NCI-H1092 treated with DMSO at 0.1 percent for 48 hours (cell line): ENCODE measurements around the gene EIF2B1.

Experiments
- DNase-seq: peaks from one replicate; lab custom pipeline; 2025; lab: John Stamatoyannopoulos, UW

EIF2B1 gene

DNA sequence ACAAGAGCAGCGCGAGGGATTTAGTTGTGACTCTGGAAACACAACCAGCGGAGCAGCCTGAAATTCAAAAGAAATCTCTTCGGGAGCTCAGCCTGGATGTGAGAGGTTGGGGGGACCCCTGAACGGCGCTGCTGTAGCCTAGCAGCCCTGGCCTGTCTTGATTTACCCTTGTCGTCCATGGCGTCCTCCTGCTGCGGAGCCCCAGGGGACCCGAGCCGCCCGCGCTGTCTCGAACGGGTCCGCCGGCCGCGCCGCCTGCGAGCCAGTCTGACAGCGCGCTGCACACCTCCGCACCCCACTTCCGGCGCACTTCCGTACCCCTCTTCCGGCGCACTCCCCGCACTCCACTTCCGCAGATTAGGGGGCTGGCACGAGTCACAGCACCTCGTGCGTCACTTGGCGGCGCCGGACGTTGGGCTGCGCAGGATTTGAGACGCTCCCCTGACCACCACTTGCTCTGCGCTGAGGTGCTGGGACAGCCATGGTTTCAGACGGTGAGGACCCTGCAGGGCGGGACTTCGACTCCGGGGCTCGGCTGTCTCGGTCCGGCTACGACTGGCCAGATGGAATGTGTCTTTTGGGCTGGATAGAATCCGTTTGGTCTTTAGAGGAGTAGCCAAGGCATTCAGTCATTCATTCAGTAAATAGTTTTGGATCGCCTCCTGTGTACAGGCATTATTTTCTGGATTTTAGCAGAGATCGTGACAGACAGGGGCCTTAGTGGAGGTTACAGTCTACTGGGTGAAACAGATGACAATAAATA lies at the start of gene EIF2B1, which contains the start of gene GTF2H3:
Gene EIF2B1 (minus strand): TSS at position 308 of the 763 bp plus-strand sequence. CDS start 129 bp downstream, at position 179.
Gene GTF2H3 (plus strand): TSS at position 451 of the 763 bp plus-strand sequence. CDS start 31 bp downstream, at position 482.
- peak; percentile 92 for DNase-seq

DNA sequence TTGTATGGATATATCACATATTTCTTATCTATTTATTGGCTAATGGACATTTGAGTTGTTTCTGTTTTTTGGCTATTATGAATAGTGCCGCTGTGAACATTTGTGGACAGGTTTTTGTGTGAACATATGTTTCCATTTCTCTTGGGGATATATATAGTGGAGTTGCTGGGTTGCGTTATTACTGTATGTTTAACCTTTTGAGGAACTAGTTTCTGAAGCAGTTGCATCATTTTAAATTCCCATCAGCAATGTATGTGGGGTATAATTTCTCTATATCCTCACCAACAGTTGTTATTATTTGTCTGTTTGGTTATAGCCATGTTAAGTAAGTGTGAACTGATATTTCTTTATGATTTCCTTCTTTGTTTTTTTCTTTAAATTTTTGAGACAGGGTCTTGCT lies 48.1 kb upstream of the EIF2B1 start:
- DNase-seq, result no peak

DNA sequence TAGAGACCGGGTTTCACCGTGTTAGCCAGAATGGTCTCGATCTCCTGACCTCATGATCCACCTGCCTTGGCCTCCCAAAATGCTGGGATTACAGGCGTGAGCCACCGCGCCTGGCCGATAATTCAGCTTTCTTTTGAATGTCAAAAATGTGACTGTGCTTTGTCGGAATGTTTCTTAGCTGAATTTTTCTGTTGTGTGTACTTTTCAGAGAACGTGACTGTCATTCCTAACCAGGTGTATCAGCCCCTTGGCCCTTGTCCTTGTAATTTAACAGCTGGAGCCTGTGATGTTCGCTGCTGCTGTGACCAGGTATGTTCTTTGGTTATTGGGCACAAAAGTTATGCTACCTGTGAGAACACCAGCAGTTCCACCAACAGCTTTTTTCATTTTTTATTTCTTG lies 45.5 kb upstream of the EIF2B1 start:
- DNase-seq, result no peak

DNA sequence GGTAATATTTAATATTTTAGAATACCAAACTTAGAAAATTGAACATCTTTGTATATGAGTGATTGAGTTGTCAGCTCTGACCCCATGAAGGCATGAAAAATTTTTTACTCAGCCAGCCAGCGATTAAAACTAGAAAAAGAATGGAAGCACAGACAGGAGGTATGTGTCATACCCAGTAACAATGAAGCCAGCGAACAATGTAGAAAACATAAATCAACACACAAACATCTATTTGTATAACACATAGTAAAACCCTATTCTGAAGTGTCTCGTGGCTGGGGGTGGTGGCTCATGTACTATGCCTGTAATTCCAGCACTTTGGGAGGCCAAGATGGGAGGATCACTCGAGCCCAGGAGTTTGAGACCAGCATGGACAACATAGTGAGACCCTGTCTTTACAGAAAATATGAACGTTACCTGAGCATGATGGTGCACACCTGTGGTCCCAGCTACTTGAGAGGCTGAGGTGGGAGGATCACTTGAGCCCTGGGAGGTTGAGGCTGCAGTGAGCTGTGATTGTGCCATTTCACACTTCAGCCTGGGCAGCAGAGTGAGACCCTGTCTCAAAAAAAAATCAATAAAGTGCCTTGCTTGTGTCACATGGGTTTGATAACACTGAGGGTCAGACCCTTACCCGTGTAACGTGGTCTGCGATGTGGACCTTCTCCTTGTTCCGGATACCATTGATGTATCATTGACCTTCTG lies 43.3 kb upstream of the EIF2B1 start:
- DNase-seq, result no peak

DNA sequence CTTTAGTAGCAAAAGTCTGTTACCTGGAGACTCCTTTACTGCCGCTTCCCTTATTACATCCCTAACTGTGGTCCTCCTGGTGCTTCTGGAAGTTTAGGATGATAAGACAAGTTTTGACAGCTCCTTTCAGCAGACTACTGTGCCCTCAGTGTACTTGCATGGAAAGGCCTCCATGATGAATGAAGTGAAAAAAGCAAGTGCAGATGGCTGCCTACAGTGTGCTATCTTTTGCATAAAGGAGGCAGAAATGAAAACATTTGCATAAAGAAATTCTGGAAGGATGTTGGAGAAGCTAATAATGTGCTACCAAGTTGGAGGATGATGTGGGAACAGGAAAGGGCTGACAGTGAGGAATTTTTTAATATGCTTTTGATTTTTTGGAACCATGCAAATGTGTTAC lies 42.0 kb upstream of the EIF2B1 start:
- DNase-seq, result no peak

DNA sequence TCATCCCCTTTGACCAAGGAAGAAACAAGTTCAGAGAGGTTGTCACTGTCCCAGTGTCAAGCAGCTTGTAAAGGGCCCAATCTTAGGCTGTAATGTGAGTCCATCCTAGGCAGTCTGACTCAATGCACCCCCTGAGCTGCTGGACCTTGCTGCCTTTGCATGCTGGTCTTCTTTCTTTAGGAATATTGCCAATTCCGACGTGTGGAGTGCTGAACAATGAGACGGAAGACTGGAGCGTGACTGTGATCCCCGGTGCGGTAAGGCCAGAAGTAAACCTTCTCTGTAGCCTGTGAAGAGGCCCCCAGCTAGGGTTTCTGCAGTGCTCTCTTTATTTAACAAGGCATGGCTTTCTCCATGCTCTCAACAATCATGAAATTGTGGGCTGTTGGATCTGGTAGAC lies 38.4 kb upstream of the EIF2B1 start:
- DNase-seq, result no peak

DNA sequence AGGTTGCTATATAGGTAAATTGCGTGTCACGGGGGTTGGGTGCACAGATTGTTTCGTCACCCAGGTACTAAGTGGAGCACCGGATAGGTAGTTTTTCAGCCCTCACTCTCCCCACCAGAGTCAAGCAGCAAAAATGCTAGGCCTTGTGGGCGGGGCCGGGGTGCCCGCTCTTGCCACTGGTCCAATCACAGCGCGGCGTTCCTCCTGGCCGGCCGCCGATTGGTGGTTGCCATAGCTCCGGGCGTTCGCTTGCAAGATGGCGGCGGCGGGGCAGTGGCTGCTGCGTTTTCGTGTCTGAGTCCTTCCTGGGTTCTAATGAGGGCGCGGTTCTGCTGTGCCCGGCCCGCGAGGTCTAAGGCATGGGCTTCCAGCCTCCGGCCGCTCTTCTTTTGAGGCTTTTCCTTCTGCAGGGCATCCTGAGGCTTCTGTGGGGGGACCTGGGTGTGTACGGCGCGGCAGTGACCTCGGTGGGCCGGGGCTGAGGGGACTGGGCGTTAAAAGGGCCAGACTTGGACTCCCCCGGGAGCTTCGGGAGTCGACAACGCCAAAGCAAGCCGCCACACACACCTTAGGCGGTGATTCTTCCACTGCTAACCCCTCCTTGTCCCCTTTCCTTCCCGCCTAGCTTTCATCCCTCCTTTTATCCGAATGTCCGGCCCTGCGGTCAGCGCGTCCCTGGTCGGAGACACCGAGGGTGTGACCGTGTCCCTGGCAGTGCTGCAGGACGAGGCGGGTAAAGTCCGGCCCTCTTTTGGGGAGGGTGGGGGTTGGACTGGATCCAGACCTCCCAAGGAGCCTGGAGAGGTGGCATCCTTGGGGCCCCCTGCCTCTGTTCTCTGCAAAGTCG lies 37.6 kb upstream of the EIF2B1 start, which contains the start of gene TCTN2:
Gene TCTN2 (plus strand): TSS at position 232 of the 847 bp plus-strand sequence. CDS start 128 bp downstream, at position 360.
- peak; percentile 88 for DNase-seq

DNA sequence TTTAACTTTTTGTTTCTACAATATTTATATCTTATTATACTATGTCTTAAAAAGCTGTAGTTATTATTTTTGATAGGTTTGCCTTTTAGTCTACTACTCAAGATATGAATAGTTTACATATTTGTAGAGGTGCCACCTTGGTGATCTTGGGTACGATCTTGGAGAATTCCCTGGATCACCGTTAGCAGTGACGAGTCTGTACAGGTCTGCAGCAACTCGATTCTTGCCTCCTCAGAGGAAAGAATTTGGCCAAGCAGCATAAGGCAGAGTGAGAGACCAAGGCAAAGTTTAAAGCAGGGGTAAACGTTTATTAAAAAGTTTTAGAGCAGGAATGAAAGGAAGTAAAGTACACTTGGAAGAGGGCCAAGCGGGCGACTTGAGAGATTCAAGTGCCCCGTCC lies 34.3 kb upstream of the EIF2B1 start:
- no peak for DNase-seq

DNA sequence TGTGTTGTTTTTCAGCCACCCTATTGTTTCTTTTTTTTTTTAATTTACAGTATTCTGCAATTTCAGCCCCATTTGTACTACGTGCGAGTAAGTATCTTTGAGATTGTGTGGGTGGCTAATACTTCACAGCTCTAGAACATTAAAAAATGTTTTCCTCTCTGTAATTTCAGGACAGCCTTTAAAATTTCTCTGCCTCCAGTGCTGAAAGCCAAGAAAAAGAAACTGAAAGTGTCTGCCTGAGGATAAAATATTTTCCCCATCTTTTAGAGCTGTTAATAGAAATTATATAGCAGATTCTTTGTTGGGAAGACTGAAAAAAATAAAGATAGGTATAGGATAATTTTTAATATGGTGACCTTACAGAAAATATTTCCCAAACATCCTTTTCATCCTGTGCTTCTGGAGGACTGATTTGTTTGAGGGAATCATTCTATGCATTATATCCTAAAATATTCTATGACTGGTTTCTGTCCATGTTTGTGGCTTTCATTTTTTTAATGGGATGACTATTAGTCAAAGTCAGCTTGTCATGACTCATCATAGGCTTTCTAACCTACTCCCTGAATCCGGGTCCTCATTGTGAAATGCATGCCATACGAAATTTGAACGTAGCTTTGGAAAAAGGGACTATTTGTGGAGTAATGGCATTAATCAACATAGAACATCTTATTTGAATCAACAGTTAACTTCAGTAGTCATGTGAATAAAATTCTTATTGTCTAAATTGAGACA lies 26.7 kb upstream of the EIF2B1 start:
- no peak for DNase-seq

DNA sequence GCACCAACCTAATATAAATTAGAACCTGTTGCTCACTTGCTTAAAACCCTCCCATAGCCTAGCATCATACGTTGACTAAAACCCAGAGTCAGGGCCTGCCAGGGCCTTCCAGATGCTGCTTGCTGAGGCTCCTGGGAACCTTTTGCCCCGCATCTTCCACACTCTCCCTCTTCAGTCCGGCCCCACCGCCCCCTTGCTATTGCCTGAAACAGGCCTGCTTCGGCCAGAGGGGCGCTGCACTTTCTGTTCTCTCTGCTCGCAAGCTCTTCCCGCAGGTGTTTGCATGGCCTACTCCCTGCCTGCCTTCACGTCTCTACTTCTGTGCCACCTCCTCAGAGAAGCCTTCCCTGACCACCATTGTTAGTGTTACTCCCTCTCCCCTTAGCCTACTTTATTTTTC lies 23.7 kb upstream of the EIF2B1 start:
- no peak for DNase-seq

DNA sequence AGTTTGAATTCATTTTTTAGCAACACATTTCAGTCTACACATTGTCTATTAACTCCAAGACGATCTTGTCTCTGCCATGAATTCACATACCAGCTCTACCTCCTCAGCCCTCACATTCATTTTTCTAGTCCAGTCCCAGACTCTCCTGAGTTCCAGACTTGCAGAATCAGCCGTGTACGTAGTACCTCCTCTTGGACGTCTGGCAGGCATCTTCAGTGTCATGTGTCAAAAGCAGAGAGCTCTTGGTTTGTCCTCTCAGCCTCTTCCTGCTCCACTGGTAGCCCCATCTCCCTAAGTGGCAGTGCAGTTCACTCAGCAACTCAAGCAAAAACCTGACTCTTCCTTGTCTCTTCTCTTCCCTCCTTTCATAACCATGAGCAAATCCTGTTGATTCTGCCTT lies 22.9 kb upstream of the EIF2B1 start:
- DNase-seq, result no peak

DNA sequence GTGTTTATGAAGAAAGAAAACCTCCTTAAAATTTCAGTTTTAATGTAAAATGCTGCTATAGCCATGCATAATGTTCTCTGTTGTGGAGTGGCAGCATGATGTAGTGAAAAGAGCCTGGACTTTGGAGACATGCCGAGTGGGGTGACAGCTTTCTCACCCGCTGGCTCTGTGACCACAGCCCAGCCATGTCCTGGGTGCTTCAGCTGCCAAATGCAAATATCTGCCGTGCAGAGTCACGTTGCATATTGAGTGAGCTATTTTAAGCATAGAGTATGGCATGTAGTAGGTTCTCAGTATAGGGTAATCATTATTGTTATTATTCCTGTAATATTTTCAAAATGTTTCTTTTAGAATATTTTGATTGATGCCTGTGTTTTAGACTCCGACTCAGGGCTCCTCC lies 21.9 kb upstream of the EIF2B1 start:
- DNase-seq, result no peak

DNA sequence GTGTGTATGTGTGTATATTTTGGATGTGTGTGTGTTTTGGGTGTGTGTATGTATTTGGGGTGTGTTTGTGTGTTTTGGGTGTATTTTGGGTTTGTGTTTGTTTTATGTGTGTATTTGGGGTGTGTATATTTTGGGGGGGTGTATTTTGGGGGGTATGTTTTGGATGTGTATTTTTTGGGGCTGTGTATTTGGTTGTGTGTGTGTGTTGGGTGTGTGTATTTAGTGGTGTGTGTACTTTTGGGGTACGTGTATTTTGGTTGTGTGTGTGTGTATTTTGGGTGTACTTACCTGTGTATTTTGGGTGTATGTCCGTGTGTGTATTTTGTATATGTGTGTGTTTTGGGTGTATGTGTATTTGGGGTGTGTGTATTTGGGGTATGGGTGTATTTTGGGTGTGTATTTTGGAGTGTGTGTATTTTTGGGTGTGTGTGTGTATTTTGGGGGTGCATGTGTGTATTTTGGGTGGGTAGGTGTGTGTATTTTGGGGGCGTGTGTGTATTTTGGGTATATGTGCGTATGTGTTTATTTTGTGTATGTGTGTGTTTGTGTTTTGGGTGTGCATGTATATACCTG lies 20.7 kb upstream of the EIF2B1 start:
- no peak for DNase-seq

DNA sequence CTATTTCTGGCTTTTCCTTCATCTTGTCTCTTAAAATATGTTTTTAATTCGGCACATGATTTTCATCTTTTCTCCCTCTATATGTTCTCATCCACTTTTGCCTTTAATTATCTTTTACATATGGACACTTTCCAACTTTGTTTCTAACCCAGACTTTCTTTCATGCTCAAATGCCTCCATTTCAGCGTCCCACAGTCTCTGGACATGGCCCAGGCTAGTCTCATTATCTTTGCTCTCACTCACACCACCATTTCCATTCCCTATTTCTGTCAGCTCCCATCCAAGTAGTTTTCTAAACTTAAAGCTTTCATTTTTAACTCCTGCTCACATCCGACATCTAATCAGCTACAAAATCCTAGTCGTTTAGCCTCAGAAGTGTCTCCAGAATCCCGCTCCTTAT lies 14.9 kb upstream of the EIF2B1 start:
- DNase-seq, result no peak

DNA sequence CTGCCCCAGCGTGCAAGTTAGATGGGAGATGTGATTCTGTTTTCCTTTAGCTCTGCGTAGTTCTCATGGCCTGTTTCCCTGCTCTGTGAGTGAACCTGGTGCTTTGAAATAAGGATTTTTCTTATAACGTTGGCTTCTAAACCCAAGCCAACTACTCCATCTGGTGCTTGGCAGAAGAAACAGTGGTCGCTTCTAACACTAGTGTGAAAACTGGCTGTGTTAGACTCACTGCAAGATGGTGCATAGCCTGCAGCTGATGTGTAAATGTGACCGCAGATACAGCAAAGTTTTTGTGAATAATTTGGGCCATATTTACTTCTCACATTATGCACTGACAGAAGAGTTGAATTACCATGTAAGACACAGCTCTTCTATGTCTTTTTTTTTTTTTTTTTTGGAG lies 12.4 kb upstream of the EIF2B1 start:
- DNase-seq, result no peak

DNA sequence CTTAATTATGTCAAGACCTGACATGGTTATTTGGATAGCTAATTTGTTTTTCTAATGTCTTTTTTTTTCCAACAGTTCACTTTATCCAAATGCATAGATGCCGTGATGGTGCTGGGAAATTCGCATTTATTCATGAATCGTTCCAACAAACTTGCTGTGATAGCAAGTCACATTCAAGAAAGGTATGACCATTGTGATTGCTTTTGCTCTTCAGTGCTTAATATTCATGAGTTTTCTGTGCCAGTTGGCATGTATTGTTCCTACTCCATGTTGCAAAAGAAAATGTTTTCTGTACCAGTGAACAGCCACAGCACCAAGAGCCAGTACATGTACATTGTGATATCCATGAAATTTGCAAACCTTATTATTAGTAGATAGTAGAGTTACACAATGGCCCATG lies 11.9 kb upstream of the EIF2B1 start:
- no peak for DNase-seq

DNA sequence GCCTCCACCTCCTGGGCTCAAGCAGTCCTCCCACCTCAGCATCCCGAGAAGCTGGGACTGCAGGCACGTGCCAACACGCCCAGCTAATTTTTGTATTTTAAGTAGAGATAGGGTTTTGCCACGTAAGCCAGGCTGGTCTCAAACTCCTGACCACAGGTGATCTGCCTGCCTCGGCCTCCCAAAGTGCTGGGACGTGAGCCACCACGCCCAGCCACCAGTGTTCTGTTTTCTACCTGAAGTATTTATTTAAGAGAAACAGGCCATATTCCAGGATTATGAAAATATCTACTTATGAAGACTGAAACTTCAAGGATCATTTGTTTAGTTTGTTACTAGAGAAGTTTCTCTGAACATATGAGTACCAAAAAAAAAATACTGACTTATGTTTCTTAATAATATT lies 10.4 kb upstream of the EIF2B1 start:
- DNase-seq, result no peak

DNA sequence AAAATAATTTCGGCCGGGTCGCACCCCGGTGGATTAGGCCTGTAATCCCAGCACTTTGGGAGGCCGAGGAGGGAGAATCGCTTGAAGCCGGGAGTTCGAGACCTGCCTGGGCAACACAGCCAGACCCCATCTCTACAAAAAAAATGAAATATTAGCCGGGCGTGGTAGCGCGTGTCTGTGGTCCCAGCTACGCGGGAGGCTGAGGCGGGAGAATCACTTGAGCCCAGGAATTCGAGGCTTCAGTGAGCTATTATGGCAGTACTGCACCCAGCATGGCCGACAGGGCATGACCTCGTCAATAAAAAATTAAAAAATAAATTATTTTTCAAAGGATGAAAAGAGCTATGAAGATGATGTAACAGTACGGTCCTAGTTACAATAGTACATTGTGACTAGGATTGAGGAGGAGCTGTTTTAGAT lies 666 bp upstream of the EIF2B1 start:
- DNase-seq, result no peak

DNA sequence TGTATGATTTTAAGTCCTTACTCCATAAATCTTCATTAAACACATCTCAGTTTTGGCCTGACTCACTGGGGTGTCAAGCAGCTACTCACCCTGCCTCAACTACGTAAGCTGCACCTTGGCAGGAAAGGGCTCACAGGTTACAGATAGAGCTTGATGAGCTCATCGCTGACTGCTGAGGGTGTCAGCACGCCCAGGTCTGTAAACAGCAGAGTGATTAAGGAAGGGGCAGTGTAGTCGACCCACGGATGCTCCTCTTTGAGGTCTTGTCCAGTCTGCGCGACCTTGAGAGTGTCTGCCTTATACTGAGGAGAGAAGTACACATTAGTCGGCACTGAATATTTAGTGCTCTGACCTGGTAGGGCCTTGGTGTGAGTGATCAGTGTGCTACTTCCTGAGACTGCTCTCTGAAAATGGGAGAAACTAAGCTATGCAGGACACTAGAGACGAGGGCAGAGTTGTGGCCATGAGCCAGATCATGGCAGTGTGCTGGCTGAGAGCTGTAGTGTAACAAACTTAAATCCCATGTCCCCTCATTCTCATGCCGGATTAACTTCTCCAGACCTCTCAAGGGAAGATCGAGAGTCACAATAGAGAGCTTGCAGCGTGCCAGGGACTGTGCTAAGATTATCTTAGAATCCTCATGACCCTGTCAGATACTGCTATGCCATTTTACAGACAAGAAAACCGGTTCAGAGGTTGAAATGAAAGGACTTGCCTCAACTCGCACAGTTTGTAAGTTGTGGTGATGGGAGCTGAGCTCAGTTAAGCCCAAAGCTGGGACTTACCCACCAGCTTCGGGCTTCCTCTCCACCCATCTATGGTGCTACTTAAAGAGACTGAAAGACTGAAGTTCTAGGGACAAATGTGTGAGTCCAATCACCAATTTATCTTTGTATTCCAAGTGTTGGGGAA lies 11.6 kb downstream of the EIF2B1 start:
- DNase-seq, result no peak

DNA sequence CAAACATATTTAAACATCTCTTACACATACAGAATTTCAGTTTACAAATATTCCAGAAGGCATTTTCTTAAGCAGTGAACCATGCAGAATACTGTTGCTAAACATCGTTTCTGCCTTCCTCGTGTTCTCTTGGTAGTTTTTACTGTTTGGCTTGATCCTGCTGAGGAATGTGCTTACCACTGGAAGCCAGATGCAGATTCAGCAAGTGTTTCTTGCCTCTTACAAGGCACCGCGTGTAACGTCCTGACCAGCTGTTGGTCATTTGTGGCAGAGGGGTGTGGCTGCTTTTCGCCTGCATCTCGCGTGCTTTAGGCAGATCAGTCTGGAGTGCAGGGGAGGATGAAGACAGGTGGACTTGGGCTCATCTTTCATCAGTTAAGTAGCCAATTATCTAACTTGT lies 12.4 kb downstream of the EIF2B1 start:
- DNase-seq, result no peak
